HCT116 (cell line): ENCODE results near the gene JPH3. TPM values are rescaled to one million over a fixed set of nuclear protein-coding genes. Genes with fewer than 3 reads are reported as not detected.

Experiments
- ATAC-seq: fragments of 200-7000 bp; cut with Tn5 transposase; 2 replicates; pipeline ENCODE4 v1.9.1; 2020; ENCODE audit warnings: mild to moderate bottlenecking, moderate library complexity
- BruUV-seq: library from RNA; stranded (reverse); fragments of 400-500 nt; replicated peaks from 2 replicates; lab custom pipeline; 2021; lab: Mats Ljungman, UMichigan
- CTCF ChIA-PET: fragments of 300-600 bp; sonication (Branson Sonifier 250); formaldehyde crosslinking; loops from one replicate; lab custom pipeline; 2021; ENCODE audit warnings: antibody characterized with exemption; lab: Charles Lee
- POLR2A ChIA-PET: fragments of 300-600, 350-600 bp; sonication (Branson Sonifier 250); formaldehyde crosslinking; loops from one replicate; lab custom pipeline; 2021; ENCODE audit warnings: antibody characterized with exemption; lab: Charles Lee
- RAD21 ChIA-PET, 2 experiments: fragments of 300-600 bp; sonication (Branson Sonifier 250); formaldehyde crosslinking; loops; one replicate each; lab custom pipeline; 2023; ENCODE audit warnings: low total read pairs in 2 of 2; ENCODE audit not compliant: uncharacterized antibody in 2 of 2, unreplicated experiment in 2 of 2, low non-redundant PET in 1 of 2; lab: Charles Lee
- DNase-seq: peaks from one replicate; pipeline ENCODE4 v3.0.0-alpha.2; 2010; ENCODE audit warnings: low read depth, low spot score
- H2AFZ ChIP-seq: fragments of 200-600 bp; shearing (Covaris generic), sonication (generic); 2 replicates; pipeline ENCODE4 v1.6.1; 2017; ENCODE audit warnings: low read depth, mixed run types, mixed read lengths, antibody characterized with exemption, low read length; ENCODE audit not compliant: poor library complexity, severe bottlenecking
- H3K27ac ChIP-seq: 2 replicates; pipeline ENCODE4 v1.5.1; 2012; ENCODE audit warnings: low read depth, low read length
- H3K27me3 ChIP-seq: fragments of 200-600 bp; sonication (generic); 2 replicates; pipeline ENCODE4 v1.6.1; 2016; ENCODE audit warnings: mixed run types, low read length, mixed read lengths; ENCODE audit not compliant: insufficient read depth
- H3K36me3 ChIP-seq, 2 experiments: fragments of 200-500 bp in 1 of 2; fragments of 200-600 bp in 1 of 2; sonication (Bioruptor generic) in 1 of 2; sonication (generic) in 1 of 2; 2 replicates each; pipeline versions ENCODE4 v1.5.1 to v1.6.1; 2014 to 2016; ENCODE audit warnings: low read length in 2 of 2, inconsistent platforms in 1 of 2, mixed read lengths in 1 of 2, mixed run types in 1 of 2; ENCODE audit not compliant: insufficient read depth in 2 of 2, control insufficient read depth in 1 of 2
- H3K4me1 ChIP-seq, 2 experiments: fragments of 200-600 bp in 1 of 2; sonication (generic) in 1 of 2; 2 replicates each; pipeline versions ENCODE4 v1.5.1 to v1.6.1; 2012 to 2017; ENCODE audit warnings: low read length in 2 of 2, inconsistent platforms in 1 of 2, mild to moderate bottlenecking in 1 of 2, mixed read lengths in 1 of 2, mixed run types in 1 of 2, moderate library complexity in 1 of 2; ENCODE audit not compliant: insufficient read depth in 2 of 2, control insufficient read depth in 1 of 2
- H3K4me2 ChIP-seq: fragments of 200-600 bp; sonication (generic); 2 replicates; pipeline ENCODE4 v1.6.1; 2017; ENCODE audit warnings: mixed run types, low read length, mixed read lengths
- H3K4me3 ChIP-seq, 2 experiments: fragments of 200-600 bp in 1 of 2; sonication (generic) in 1 of 2; replicated peaks in 1 of 2; 2 replicates each; pipeline ENCODE4 v1.5.1; 2011 to 2016; ENCODE audit warnings: low read length in 2 of 2, control low read depth in 1 of 2, low read depth in 1 of 2, mild to moderate bottlenecking in 1 of 2, mixed read lengths in 1 of 2, mixed run types in 1 of 2
- H3K79me2 ChIP-seq: fragments of 200-600 bp; sonication (generic); 2 replicates; pipeline ENCODE4 v1.6.1; 2017; ENCODE audit warnings: mild to moderate bottlenecking, mixed run types, low read length, moderate library complexity, mixed read lengths; ENCODE audit not compliant: insufficient read depth
- H3K9ac ChIP-seq: fragments of 200-600 bp; sonication (generic); 2 replicates; pipeline ENCODE4 v1.6.1; 2016; ENCODE audit warnings: low read length, mixed read lengths
- H3K9me2 ChIP-seq: fragments of 200-600 bp; sonication (generic), shearing (Covaris generic); 2 replicates; pipeline ENCODE4 v1.6.1; 2017; ENCODE audit warnings: mixed run types, mild to moderate bottlenecking, moderate library complexity; ENCODE audit not compliant: insufficient read depth
- H3K9me3 ChIP-seq, 2 experiments: fragments of 200-500 bp in 1 of 2; fragments of 200-600 bp in 1 of 2; sonication (Bioruptor generic) in 1 of 2; sonication (generic) in 1 of 2; 2 replicates each; pipeline ENCODE4 v1.6.1; 2014 to 2017; ENCODE audit warnings: low read length in 2 of 2, mixed read lengths in 2 of 2, inconsistent platforms in 1 of 2, low read depth in 1 of 2, mild to moderate bottlenecking in 1 of 2, mixed run types in 1 of 2, moderate library complexity in 1 of 2; ENCODE audit not compliant: control insufficient read depth in 1 of 2, insufficient read depth in 1 of 2
- H4K20me1 ChIP-seq: fragments of 200-600 bp; sonication (generic), shearing (Covaris generic); 2 replicates; pipeline ENCODE4 v1.6.1; 2017; ENCODE audit warnings: mixed run types, mild to moderate bottlenecking, moderate library complexity; ENCODE audit not compliant: insufficient read depth
- EZH2phosphoT487 ChIP-seq: fragments of 200-600 bp; IDR thresholded peaks from 2 replicates; pipeline ENCODE4 v1.6.1; 2018; ENCODE audit warnings: antibody characterized with exemption, borderline replicate concordance
- JUND ChIP-seq: IDR thresholded peaks from 2 replicates; pipeline ENCODE4 v1.6.1; 2012
- POLR2A ChIP-seq: IDR thresholded peaks from 2 replicates; pipeline ENCODE4 v1.7.0; 2011; ENCODE audit warnings: borderline replicate concordance; ENCODE audit not compliant: insufficient read depth, insufficient read length; ENCODE audit errors: extremely low read depth
- POLR2AphosphoS5 ChIP-seq: IDR thresholded peaks from 2 replicates; pipeline ENCODE4 v1.6.1; 2011; ENCODE audit warnings: mild to moderate bottlenecking, low read depth, low read length, moderate library complexity
- RAD21 ChIP-seq: IDR thresholded peaks from 2 replicates; pipeline ENCODE4 v1.6.1; 2012; ENCODE audit warnings: low read depth, mild to moderate bottlenecking
- SP1 ChIP-seq: IDR thresholded peaks from 2 replicates; pipeline ENCODE4 v1.6.1; 2012; ENCODE audit warnings: low read depth
- YY1 ChIP-seq: IDR thresholded peaks from 2 replicates; pipeline ENCODE4 v1.6.1; 2011; ENCODE audit warnings: low read length, low read depth, moderate library complexity, mild to moderate bottlenecking; ENCODE audit not compliant: insufficient replicate concordance; ENCODE audit errors: extremely low read depth
- ZNF274 ChIP-seq: fragments of 200-500 bp; sonication (Bioruptor generic); IDR thresholded peaks from 2 replicates; pipeline ENCODE4 v1.6.1; 2014; ENCODE audit warnings: mild to moderate bottlenecking, low read depth, low read length, inconsistent platforms
- intact Hi-C: fragments of 100-400 bp; cut with micrococcal nuclease; formaldehyde crosslinking; loops from 2 replicates; pipeline ENCODE4 v1.10.0; 2022
- total RNA-seq: library from RNA; stranded (reverse); gene quantifications from one replicate; pipeline ENCODE4 v1.2.1, GENCODE V29; 2021; ENCODE audit not compliant: unreplicated experiment
- TF ChIP-seq, protein P1 (sequence below): IDR thresholded peaks from 2 replicates; pipeline ENCODE4 v1.6.1; 2011; ENCODE audit warnings: mild to moderate bottlenecking, low read length, moderate library complexity; ENCODE audit not compliant: insufficient replicate concordance; ENCODE audit errors: extremely low read depth
- TF ChIP-seq, protein P2 (sequence below): IDR thresholded peaks from 2 replicates; pipeline ENCODE4 v1.6.1; 2012

The JPH3 gene
- total RNA-seq, 1 experiment from 2014 or later = 0.10 TPM

DNA sequence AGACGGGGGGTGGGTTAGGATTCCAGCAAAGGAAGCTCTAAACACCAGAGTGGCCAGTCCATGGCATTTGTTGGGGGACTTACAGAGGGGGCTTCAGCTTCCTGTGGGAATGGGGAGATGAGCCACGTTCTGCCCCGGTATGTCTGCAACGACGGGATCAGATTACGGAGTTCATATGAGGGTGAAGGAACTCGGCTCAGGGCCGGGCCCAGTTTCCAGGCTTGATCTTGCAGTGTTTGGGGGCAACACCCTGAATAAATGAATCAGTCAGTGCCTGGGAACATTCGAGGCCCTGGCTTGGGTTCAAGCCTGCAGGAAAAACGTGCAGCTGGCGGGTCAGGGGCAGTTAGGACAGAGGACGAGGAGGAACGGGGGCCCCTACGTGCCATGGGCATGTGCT lies 54.0 kb downstream of the JPH3 start (continued):
- TF ChIP-seq POLR2A (no peak), JUND (no peak), POLR2AphosphoS5 (no peak), RAD21 (no peak), ZNF274 (no peak)
- TF ChIP-seq, all 23 proteins: peak for 0

DNA sequence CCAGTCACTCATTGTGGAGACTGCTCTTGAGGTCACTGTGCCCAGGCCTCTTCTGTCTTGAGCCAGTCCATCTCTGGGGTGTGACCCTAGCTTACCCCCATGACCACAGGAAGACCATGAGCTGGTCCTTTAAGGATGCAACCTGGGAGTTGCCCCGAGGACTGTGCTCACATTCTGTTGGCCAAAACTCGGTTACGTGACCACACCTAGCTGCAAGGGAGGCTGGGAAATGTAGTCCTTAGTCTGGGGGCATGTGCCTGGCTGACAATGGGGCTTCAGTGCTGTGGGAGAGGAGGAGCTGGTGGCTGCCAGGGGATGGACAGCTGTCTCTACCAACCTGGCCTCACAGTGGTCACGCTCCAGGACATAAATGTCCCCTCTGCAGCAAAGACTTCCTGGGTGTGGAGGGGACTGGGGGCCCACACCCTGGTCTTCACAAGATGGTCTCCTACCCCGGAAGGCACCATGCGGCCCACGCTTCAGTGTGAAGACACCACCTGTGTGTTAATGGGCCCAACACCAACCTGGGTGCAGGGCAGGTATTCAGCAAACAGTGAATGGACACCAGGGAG lies 55.4 kb downstream of the JPH3 start:
- no peaks in the 10 kb centered on the region for H3K9me3 ChIP-seq
- H4K20me1 ChIP-seq = no peaks in the 10 kb centered on the region
- no TSS peak for BruUV-seq
- H2AFZ ChIP-seq = peak overlapping the region; percentile 59
- no peaks in the 10 kb centered on the region for H3K36me3 ChIP-seq
- ChIA-PET CTCF (interaction anchor here (0.6 to 1.4 kb wide), 4 partner anchors 21 to 241 kb away, joined by 3 to 6 read pairs (median 4); no protein-coding TSS in a partner anchor), POLR2A (interaction anchor here (1.0 kb wide), 1 partner anchor 108 kb away, joined by 3 read pairs; the partner anchor contains the start of gene KLHDC4), RAD21 (interaction anchor here in 1 of 2 experiments (1.1 kb wide), 1 partner anchor 22 kb away, joined by 3 read pairs; no protein-coding TSS in a partner anchor)
- peaks cover 0 to 8% of the 10 kb centered on the region in 2 experiments; a peak in 2 of 4 replicates for H3K4me1 ChIP-seq
- no peaks in the 10 kb centered on the region for H3K9me2 ChIP-seq
- no peak overlapping the region for H3K9ac ChIP-seq
- H3K27me3 ChIP-seq = peaks cover 10% of the 10 kb centered on the region; the same call in 1 of the 2 replicates
- H3K27ac ChIP-seq = no peak overlapping the region
- ATAC-seq (peak; percentile 92), DNase-seq (peak; percentile 79)
- no peak overlapping the region for H3K4me2 ChIP-seq
- H3K79me2 ChIP-seq = no peaks in the 10 kb centered on the region
- intact Hi-C loops = no loop called here
- TF ChIP-seq, protein P1, sequence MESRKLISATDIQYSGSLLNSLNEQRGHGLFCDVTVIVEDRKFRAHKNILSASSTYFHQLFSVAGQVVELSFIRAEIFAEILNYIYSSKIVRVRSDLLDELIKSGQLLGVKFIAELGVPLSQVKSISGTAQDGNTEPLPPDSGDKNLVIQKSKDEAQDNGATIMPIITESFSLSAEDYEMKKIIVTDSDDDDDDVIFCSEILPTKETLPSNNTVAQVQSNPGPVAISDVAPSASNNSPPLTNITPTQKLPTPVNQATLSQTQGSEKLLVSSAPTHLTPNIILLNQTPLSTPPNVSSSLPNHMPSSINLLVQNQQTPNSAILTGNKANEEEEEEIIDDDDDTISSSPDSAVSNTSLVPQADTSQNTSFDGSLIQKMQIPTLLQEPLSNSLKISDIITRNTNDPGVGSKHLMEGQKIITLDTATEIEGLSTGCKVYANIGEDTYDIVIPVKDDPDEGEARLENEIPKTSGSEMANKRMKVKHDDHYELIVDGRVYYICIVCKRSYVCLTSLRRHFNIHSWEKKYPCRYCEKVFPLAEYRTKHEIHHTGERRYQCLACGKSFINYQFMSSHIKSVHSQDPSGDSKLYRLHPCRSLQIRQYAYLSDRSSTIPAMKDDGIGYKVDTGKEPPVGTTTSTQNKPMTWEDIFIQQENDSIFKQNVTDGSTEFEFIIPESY = no peak
- TF ChIP-seq, protein P2, sequence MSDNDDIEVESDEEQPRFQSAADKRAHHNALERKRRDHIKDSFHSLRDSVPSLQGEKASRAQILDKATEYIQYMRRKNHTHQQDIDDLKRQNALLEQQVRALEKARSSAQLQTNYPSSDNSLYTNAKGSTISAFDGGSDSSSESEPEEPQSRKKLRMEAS = peak; percentile 79
- TF ChIP-seq SP1 (peak; percentile 98), JUND (no peak), EZH2phosphoT487 (no peak), YY1 (peak; percentile 38)
- no peak overlapping the region for H3K4me3 ChIP-seq
